AG04449 (cell line): ENCODE measurements around the gene CLDN6.
"Not testable (repeated sequence)": the region's sequence is repeated elsewhere in the genome, so short reads cannot be mapped to it uniquely, and the experiment has no call there.

Source experiments
- CTCF ChIA-PET: fragments of 350-600 bp; formaldehyde crosslinking; extraction: SDS; loops from one replicate; lab custom pipeline; 2021; ENCODE audit warnings: antibody characterized with exemption; lab: Yijun Ruan, JAX
- POLR2A ChIA-PET: fragments of 400-600, 350-600 bp; formaldehyde crosslinking; extraction: SDS; loops from one replicate; lab custom pipeline; 2020; ENCODE audit warnings: antibody characterized with exemption, inconsistent platforms; lab: Yijun Ruan, JAX
- DNase-seq: peaks from one replicate; pipeline ENCODE4 v3.0.0-alpha.2; 2010; ENCODE audit warnings: low read depth, low spot score
- H3K4me3 ChIP-seq: 2 replicates; pipeline ENCODE4 v1.5.1; 2011; ENCODE audit warnings: low read depth, mild to moderate bottlenecking, control low read depth, low read length
- TF ChIP-seq, protein P1 (sequence below): IDR thresholded peaks from one replicate; pipeline ENCODE4 v1.5.1; 2011; ENCODE audit warnings: mild to moderate bottlenecking, moderate library complexity, low read length, control low read depth, inconsistent platforms; ENCODE audit not compliant: insufficient read depth; ENCODE audit errors: missing control alignments

CLDN6 gene

DNA sequence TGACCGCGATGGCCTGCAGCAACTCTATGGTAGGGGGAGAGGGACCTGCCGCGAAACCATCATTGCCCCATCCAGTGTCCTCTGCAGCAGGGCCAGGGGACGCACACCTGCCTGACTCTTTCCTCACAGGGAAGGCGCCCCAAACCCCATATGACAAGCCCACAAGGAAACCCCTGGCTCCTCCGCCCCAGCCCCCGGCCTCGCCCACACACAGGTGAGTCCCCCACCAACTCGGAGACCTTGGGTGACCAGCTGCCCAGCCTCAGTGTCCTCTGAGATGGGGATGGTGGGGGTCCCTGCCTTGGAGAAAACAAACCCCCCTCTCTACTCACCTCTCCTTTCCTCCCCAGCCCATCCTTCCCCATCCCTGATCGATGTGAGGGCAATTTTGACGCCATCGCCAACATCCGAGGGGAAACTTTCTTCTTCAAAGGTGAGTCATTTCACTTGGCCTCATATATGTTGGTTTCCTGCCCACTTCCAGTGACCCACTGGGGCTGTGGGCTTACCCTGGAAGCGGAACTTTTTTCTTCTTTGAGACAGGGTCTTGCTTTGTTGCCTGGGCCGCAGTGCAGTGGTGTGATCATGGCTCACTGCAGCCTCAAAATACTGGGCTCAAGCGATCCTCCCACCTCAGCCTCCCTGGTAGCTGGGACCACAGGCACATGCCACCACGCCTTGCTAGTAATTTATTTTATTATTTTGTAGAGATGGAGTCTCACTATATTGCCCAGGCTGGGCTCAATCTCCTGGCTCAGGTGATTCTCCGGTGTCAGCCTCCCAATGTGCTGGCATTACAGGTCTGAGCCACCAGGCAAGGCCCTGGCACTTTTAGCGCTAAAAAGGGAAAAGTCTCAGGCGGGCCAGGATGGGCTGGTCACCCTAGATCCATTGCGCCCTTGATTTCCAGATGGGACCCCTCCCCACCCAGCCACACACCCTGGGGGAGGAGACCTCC, 39.5 kb upstream of the CLDN6 start:
- CTCF ChIA-PET, result interaction anchor here (1.0 to 5.0 kb wide), 13 partner anchors 9 to 111 kb away, joined by 3 to 88 read pairs (median 9); no protein-coding TSS in a partner anchor
- POLR2A ChIA-PET, result no interaction called here
- TF ChIP-seq, protein P1, sequence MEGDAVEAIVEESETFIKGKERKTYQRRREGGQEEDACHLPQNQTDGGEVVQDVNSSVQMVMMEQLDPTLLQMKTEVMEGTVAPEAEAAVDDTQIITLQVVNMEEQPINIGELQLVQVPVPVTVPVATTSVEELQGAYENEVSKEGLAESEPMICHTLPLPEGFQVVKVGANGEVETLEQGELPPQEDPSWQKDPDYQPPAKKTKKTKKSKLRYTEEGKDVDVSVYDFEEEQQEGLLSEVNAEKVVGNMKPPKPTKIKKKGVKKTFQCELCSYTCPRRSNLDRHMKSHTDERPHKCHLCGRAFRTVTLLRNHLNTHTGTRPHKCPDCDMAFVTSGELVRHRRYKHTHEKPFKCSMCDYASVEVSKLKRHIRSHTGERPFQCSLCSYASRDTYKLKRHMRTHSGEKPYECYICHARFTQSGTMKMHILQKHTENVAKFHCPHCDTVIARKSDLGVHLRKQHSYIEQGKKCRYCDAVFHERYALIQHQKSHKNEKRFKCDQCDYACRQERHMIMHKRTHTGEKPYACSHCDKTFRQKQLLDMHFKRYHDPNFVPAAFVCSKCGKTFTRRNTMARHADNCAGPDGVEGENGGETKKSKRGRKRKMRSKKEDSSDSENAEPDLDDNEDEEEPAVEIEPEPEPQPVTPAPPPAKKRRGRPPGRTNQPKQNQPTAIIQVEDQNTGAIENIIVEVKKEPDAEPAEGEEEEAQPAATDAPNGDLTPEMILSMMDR, result no peak
- peak overlapping the region; percentile 81 for H3K4me3 ChIP-seq
- DNase-seq, result no peak

DNA sequence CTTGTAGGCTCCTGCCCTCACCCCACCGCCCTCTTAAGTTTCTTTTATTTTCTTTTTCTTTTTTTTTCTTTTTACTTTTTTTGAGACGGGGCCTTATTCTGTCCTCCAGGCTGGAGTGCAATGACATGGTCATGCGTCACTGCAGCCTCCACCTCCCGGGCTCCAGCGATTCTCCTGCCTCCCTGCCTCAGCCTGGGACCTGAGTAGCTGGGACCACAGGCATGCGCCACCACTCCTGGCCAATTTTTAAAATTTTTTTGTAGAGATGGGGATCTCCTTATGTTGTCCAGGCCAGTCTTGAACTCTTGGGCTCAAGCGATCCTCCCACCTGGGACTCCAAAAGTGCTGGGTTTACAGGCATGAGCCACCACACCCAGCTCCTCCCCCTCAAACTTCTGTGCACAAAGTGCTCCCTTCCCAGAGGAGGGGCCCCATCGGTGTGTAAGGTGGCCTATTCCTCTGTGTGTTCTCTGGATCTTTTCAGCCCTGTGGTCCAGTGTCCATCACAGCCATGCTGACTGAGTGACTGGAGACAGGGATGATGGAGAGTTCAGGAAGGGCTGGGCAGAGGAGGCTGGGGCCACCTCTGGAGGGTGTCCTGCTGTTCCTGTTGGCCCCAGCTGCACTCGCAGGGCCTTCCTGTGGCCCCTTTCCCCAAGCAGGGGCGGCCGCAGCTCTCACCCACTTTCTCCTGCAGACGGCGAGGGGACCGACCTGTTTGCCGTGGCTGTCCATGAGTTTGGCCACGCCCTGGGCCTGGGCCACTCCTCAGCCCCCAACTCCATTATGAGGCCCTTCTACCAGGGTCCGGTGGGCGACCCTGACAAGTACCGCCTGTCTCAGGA, 38.6 kb upstream of the CLDN6 start:
- DNase-seq, result no peak
- TF ChIP-seq, protein P1, result no peak
- CTCF ChIA-PET, result interaction anchor here (0.6 to 5.0 kb wide), 4 partner anchors 14 to 251 kb away, joined by 3 to 88 read pairs (median 12); no protein-coding TSS in a partner anchor
- no peak overlapping the region for H3K4me3 ChIP-seq
- POLR2A ChIA-PET, result no interaction called here

DNA sequence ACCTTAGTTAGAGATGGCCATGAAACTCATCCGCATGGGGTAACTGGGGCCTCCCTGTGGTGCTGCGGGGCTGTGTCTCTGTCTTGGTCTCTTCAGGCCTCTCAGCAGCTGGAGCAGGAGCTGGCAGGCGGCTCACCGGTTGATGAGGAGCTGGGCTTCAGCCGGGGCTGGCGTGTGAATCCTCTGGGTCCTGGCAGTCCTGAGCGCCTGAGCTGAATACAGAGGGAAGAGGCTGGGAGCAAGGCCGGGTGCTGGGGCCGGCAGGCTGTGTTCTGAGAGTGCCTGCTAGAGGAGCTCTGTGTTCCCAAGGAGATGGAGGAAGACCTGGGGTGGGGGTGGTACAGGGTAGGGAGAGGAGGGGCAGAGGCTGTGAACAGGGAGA, 37.7 kb upstream of the CLDN6 start:
- CTCF ChIA-PET, DNase-seq, POLR2A ChIA-PET, H3K4me3 ChIP-seq: not testable (repeated sequence)

DNA sequence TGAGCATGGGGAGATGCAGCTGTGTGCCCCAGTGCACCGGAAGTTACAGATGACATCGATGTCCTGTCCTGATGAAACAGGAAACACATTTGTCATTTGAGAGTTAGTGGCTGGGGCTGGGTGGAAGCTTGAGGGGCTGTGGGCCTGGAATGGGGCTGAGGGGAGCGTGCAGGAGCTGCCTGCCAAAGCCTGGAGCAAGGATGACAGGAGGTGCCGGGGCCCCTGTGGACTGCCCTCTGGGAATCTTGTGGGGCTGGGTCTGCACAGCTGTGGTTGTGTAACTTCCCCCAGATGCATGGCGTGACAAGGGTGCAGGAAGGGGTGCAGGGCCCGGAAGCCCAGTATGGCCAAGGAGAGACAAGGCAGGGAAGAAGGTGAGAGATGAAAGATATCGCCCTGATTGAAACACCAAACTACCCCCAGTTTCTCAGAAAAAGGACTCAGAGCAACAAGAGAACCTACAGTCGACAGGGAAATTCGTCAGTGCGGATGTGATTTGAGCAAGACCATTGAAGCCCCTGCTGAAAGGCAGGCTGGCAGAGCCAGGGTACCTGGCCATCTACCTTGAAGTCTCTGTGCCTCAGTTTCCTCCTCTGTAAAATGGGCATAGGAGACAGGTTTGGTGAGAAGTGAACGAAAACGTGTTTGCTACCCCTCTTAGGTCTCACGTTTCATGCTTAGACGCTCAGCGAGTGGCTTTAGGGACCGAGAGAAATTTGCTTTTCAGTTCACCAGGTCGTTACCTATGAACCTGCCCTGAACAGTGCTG, 37.2 kb upstream of the CLDN6 start:
- CTCF ChIA-PET, result no interaction called here
- TF ChIP-seq, protein P1, result no peak
- POLR2A ChIA-PET, result no interaction called here
- no peak overlapping the region for H3K4me3 ChIP-seq
- no peak for DNase-seq

DNA sequence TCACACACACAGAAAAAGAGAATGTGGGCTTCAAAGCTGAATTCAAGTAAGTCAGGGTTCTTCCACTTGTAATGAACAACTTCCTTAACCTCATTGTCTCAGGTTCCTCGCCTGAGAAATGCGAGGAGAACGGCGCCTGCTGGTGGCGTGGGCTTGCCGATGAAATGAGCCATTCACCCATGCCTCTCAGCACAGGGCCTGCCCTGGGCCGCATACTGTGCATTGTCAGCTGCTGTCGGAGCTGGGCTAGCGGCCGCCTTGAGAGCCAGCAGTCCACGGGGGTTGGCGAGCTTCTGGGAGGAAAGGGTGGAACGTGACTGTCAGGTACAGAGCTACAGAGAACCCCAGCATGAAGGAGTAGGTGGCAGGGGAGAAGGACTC, 35.3 kb upstream of the CLDN6 start:
- POLR2A ChIA-PET, CTCF ChIA-PET, H3K4me3 ChIP-seq, DNase-seq: not testable (repeated sequence)

DNA sequence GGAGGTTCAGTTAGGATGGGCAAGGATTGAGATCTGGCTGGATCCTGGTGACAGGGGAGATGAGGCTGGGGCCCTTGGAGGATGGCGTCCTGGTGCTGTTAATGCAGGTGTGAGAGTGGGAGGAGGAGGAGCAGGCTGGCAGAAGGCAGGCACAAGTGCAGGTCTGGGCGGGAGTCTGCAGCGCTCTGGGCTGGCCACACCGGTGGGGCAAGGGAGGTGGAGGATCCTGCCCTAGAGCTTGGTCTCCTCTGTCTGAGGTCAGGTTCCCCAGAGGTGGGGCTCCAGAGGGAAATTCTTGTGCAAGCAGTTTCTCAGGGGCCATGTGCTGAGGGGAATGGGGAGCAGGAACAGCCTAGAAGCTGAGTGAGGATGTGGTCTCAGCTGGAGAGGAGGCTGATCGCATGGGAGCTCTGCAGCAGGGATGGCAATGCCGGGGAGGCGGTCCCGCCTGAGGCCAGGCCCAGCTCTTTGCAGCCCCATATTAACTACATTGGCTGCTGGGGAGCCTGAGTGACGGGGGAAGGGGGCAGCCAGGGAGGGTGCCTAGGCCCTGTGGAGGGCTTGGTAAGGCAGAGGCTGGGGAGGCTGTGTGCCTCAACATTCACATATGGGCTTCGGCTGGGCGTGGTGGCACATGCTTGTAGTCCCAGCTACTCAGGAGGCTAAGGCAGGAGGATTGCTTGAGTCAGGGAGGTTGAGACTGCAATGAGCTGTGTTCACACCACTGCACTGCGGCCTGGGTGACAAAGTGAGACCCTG, 34.8 kb upstream of the CLDN6 start:
- H3K4me3 ChIP-seq, DNase-seq, POLR2A ChIA-PET: not testable (repeated sequence)
- CTCF ChIA-PET, result interaction anchor here (2.1 kb wide), 1 partner anchor 22 kb away, joined by 11 read pairs; no protein-coding TSS in a partner anchor

DNA sequence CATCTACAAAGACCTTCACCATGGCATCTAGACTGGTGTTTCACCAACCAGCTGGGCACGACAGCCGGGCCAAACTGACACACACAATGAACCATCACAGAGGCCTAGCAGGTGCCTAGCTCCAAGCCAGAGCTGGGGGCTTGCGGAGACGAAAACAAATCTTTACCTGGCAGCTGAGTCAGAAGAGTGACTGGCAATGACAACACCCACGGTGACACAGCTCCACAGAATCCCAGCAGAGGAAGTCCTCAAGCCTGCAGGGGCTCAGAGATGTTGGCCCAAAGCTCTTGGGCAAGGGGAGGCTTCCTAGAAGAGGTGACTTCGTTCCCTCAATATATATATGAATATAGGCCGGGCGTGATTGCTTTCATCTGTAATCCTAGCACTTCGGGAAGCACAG, 33.5 kb upstream of the CLDN6 start:
- no peak overlapping the region for H3K4me3 ChIP-seq
- ChIA-PET CTCF (interaction anchor here (0.6 to 2.1 kb wide), 7 partner anchors 8 to 114 kb away, joined by 3 to 11 read pairs (median 5); no protein-coding TSS in a partner anchor), POLR2A (no interaction called here)
- TF ChIP-seq, protein P1, result no peak
- no peak for DNase-seq
